GM12878 (cell line): ENCODE measurements around the gene HSD17B11. TPM values are rescaled to one million over a fixed set of nuclear protein-coding genes. Genes with fewer than 3 reads are reported as not detected.

ENCODE experiments used
- ATAC-seq: fragments of 200-7000 bp; cut with Tn5 transposase; 3 replicates; pipeline ENCODE4 v1.9.1; 2020; ENCODE audit warnings: mild to moderate bottlenecking, moderate library complexity
- BruUV-seq: library from RNA; stranded (reverse); fragments of 400-500 nt; replicated peaks from 2 replicates; lab custom pipeline; 2021; lab: Mats Ljungman, UMichigan
- CTCF ChIA-PET: fragments of 300-600 bp; sonication (Branson Sonifier 250); formaldehyde crosslinking; extraction: SDS; loops from one replicate; lab custom pipeline; 2021; ENCODE audit warnings: inconsistent platforms; lab: Yijun Ruan, JAX
- POLR2A ChIA-PET: fragments of 350-600 bp; formaldehyde crosslinking; extraction: SDS; loops from one replicate; lab custom pipeline; 2021; ENCODE audit warnings: inconsistent platforms; lab: Charles Lee
- RAD21 ChIA-PET: fragments of 300-600 bp; sonication (Branson Sonifier 250); formaldehyde crosslinking; loops from one replicate; lab custom pipeline; 2023; ENCODE audit warnings: antibody characterized with exemption; ENCODE audit not compliant: unreplicated experiment; lab: Charles Lee
- SMC1A ChIA-PET: fragments of 300-600 bp; sonication (Branson Sonifier 250); formaldehyde crosslinking; loops from one replicate; lab custom pipeline; 2023; ENCODE audit not compliant: unreplicated experiment, uncharacterized antibody; lab: Charles Lee
- DNase-seq: peaks from one replicate; pipeline ENCODE4 v3.0.0-alpha.2; 2011; ENCODE audit warnings: low read depth, low spot score
- FAIRE-seq: peaks from 3 replicates; lab custom pipeline; 2011; peaks lifted over from hg19 to GRCh38; lab: Jason Lieb, UNC
- H2AFZ ChIP-seq: 2 replicates; pipeline ENCODE4 v1.6.0; 2011; ENCODE audit warnings: low read depth, low read length, control low read depth; ENCODE audit not compliant: control insufficient read depth
- H3K27ac ChIP-seq: 2 replicates; pipeline ENCODE4 v1.5.1; 2011; ENCODE audit warnings: control low read depth; ENCODE audit not compliant: control insufficient read depth, insufficient read depth
- H3K27me3 ChIP-seq, 2 experiments: replicated peaks in 1 of 2; 2 replicates each; pipeline versions ENCODE4 v1.6.0 to v1.6.1; 2011; ENCODE audit warnings: low read length in 1 of 2; ENCODE audit not compliant: control insufficient read depth in 2 of 2, insufficient read depth in 2 of 2
- H3K36me3 ChIP-seq, 2 experiments: 2 replicates each; pipeline ENCODE4 v1.5.1; 2011; ENCODE audit warnings: low read length in 1 of 2; ENCODE audit not compliant: control insufficient read depth in 2 of 2, insufficient read depth in 2 of 2
- H3K4me1 ChIP-seq: 2 replicates; pipeline ENCODE4 v1.6.1; 2011; ENCODE audit warnings: mild to moderate bottlenecking, low read length, moderate library complexity, mixed read lengths; ENCODE audit not compliant: control insufficient read depth, insufficient read depth
- H3K4me2 ChIP-seq: 2 replicates; pipeline ENCODE4 v1.6.0; 2011; ENCODE audit warnings: control low read depth; ENCODE audit not compliant: control insufficient read depth, insufficient read depth
- H3K4me3 ChIP-seq: fragments of 200-600 bp; sonication (generic); 2 replicates; pipeline ENCODE4 v1.5.1; 2016
- H3K79me2 ChIP-seq: 2 replicates; pipeline ENCODE4 v1.6.0; 2011; ENCODE audit warnings: low read length; ENCODE audit not compliant: control insufficient read depth, insufficient read depth
- H3K9ac ChIP-seq: 2 replicates; pipeline ENCODE4 v1.8.0; 2011; ENCODE audit warnings: low read length, control low read depth, mixed read lengths; ENCODE audit not compliant: control insufficient read depth, insufficient read depth
- H3K9me3 ChIP-seq: replicated peaks from 3 replicates; pipeline ENCODE4 v1.5.1; 2011; ENCODE audit warnings: mild to moderate bottlenecking, low read length; ENCODE audit not compliant: control insufficient read depth, insufficient read depth
- H4K20me1 ChIP-seq: 2 replicates; pipeline ENCODE4 v1.6.0; 2011; ENCODE audit not compliant: control insufficient read depth, insufficient read depth
- BCLAF1 ChIP-seq: fragments of 450-650 bp; IDR thresholded peaks from 2 replicates; pipeline ENCODE4 v1.6.1; 2017; ENCODE audit warnings: antibody characterized with exemption, mild to moderate bottlenecking, moderate library complexity
- BRCA1 ChIP-seq: IDR thresholded peaks from 2 replicates; pipeline ENCODE4 v1.6.1; 2011; ENCODE audit warnings: low read depth, low read length, improper control_type of control experiment
- MTA3 ChIP-seq: IDR thresholded peaks from 2 replicates; pipeline ENCODE4 v1.6.1; 2012; ENCODE audit warnings: low read length, inconsistent platforms, borderline replicate concordance
- RCOR1 ChIP-seq: conservative IDR thresholded peaks from 2 replicates; pipeline ENCODE4 v1.6.1; 2012; ENCODE audit warnings: low read depth, low read length, improper control_type of control experiment
- SMAD1 ChIP-seq: fragments of 450-650 bp; IDR thresholded peaks from 2 replicates; pipeline ENCODE4 v1.6.1; 2018; ENCODE audit warnings: mild to moderate bottlenecking, low read depth; ENCODE audit not compliant: partially characterized antibody
- ZBTB11 ChIP-seq: fragments of 450-650 bp; formaldehyde crosslinking; IDR thresholded peaks from 2 replicates; pipeline ENCODE4 v1.5.0; 2022; ENCODE audit warnings: mild to moderate bottlenecking, missing genetic modification characterization
- ZBTB4 ChIP-seq: fragments of 450-650 bp; formaldehyde crosslinking; IDR thresholded peaks from 2 replicates; pipeline ENCODE4 v1.4.0; 2022; ENCODE audit warnings: mild to moderate bottlenecking, moderate library complexity
- WGBS: methylation state at CpG from one replicate; pipeline ENCODE4 v1.1.6; 2016; ENCODE audit warnings: low lambda C conversion rate; ENCODE audit not compliant: insufficient replicate concordance, insufficient coverage; ENCODE audit errors: missing lambda C conversion rate; 5-methylcytosine and 5-hydroxymethylcytosine counted together
- in situ Hi-C: fragments of 300-500 bp; cut with MboI; formaldehyde crosslinking; loops from 9 replicates; pipeline ENCODE4 v1.14.3; 2018; ENCODE audit warnings: mixed read lengths
- intact Hi-C: fragments of 100-400 bp; cut with micrococcal nuclease; formaldehyde crosslinking; loops from one replicate; pipeline ENCODE4 v1.14.2; 2022; ENCODE audit not compliant: unreplicated experiment
- polyA plus RNA-seq, 11 experiments: library from polyadenylated mRNA; depleted of rRNA in 4 of 11; unstranded in 6 of 11; stranded (reverse) in 5 of 11; fragments of >200 nt; fragmentation: Nextera tagmentation in 4 of 11; fragmentation: Illumina TruSeq in 1 of 11; extraction: Ambion mirVana in 4 of 11; extraction: Trizol in 1 of 11; gene quantifications; 1 replicate in 1 of 11; 2 replicates in 10 of 11; pipeline versions ENCODE4 v1.2.1 to v1.2.3, GENCODE V29; 2011 to 2016; ENCODE audit warnings: inconsistent platforms in 2 of 11, missing spikeins in 2 of 11, low read depth in 1 of 11
- total RNA-seq, 4 experiments: library from RNA; depleted of rRNA in 3 of 4; stranded (reverse); fragments of >200 nt in 3 of 4; fragmentation: Illumina TruSeq in 1 of 4; extraction: Trizol in 1 of 4; gene quantifications; 2 replicates each; pipeline versions ENCODE4 v1.2.1 to v1.2.3, GENCODE V29; 2013 to 2021

HSD17B11 gene
- total and polyA plus RNA-seq, 10 of the 15 experiments (the other 5 are each of a cell fraction or from before 2014, with no cell fraction given) = 10.3 to 29.5 (median 17.7) TPM

GRCh38 chr4:87410157-87410556 lies 19.2 kb upstream of the HSD17B11 start (continued):
- no peak for TF ChIP-seq ZBTB4 (CRISPR knock-in tag)

GRCh38 chr4:87409420-87409939 lies 18.5 kb upstream of the HSD17B11 start:
- ChIA-PET SMC1A (interaction anchor here (1.3 kb wide), 1 partner anchor 34 kb away, joined by 3 read pairs; no protein-coding TSS in a partner anchor), CTCF (interaction anchor here (1.5 kb wide), 1 partner anchor 17 kb away, joined by 5 read pairs; no protein-coding TSS in a partner anchor), RAD21 (no interaction called here), POLR2A (no interaction called here)
- Histone ChIP-seq H3K36me3 (no peaks in the 10 kb centered on the region), H3K9ac (no peak overlapping the region), H3K4me2 (no peak overlapping the region), H4K20me1 (no peaks in the 10 kb centered on the region), H3K4me3 (no peak overlapping the region), H3K27me3 (no peaks in the 10 kb centered on the region), H3K4me1 (no peaks in the 10 kb centered on the region), H3K27ac (no peak overlapping the region), H3K9me3 (no peaks in the 10 kb centered on the region), H2AFZ (no peak overlapping the region), H3K79me2 (no peaks in the 10 kb centered on the region)
- DNase-seq = no peak
- 88% methylated on average over 3 of the region's 3 CpGs for WGBS
- no peak for ATAC-seq
- BruUV-seq = no TSS peak
- intact Hi-C loops (no loop called here), in situ Hi-C loops (no loop called here)
- no peak for FAIRE-seq
- TF ChIP-seq MTA3 (no peak), BRCA1 (no peak), SMAD1 (no peak), ZBTB11 (CRISPR knock-in tag) (no peak), BCLAF1 (no peak), RCOR1 (no peak)
